Transverse colon (tissue), 4 donors: ENCODE data around the gene CEP104. TPM values are rescaled to one million over a fixed set of nuclear protein-coding genes. Genes with fewer than 3 reads are reported as not detected.

Experiments used
- DNase-seq: peaks from one replicate; pipeline ENCODE4 v3.0.0-alpha.2; 2019
- H3K27ac ChIP-seq, 4 donors: fragments of 200-600 bp; sonication (generic); 2 replicates each; pipeline ENCODE4 v1.5.1; 2016 to 2018; ENCODE audit warnings: inconsistent platforms in 4 of 4
- H3K27me3 ChIP-seq: fragments of 200-600 bp; sonication (generic); 2 replicates; pipeline ENCODE4 v1.5.1; 2017; ENCODE audit warnings: inconsistent platforms
- H3K36me3 ChIP-seq, 4 donors: fragments of 200-600 bp; sonication (generic); 2 replicates each; pipeline ENCODE4 v1.5.1; 2017 to 2019; ENCODE audit warnings: inconsistent platforms in 4 of 4
- H3K4me1 ChIP-seq, 4 donors: fragments of 200-600 bp; sonication (generic); 2 replicates each; pipeline ENCODE4 v1.5.1; 2017 to 2020; ENCODE audit warnings: inconsistent platforms in 4 of 4
- H3K4me3 ChIP-seq, 4 donors: fragments of 200-600 bp; sonication (generic); 1 replicate in 1 of 4; 2 replicates in 3 of 4; pipeline versions ENCODE4 v1.5.1 to v1.6.1; 2017 to 2019; ENCODE audit warnings: inconsistent platforms in 4 of 4
- H3K9me3 ChIP-seq, 2 donors: fragments of 200-600 bp; sonication (generic); 2 replicates each; pipeline ENCODE4 v1.5.1; 2017 to 2019; ENCODE audit warnings: inconsistent platforms in 2 of 2
- CTCF ChIP-seq, 5 experiments: fragments of 200-600 bp in 3 of 5; fragments of 450-650 bp in 2 of 5; sonication (generic) in 3 of 5; IDR thresholded peaks; 1 replicate in 2 of 5; 2 replicates in 3 of 5; pipeline ENCODE4 v1.5.1; 2016 to 2017; ENCODE audit warnings: antibody characterized with exemption in 5 of 5, inconsistent platforms in 3 of 5, mild to moderate bottlenecking in 2 of 5, moderate library complexity in 1 of 5
- EP300 ChIP-seq: sonication (generic); formaldehyde crosslinking; IDR thresholded peaks from one replicate; pipeline ENCODE4 v1.6.1; 2017; ENCODE audit warnings: antibody characterized with exemption, low read depth
- POLR2A ChIP-seq: fragments of 450-650 bp; IDR thresholded peaks from one replicate; pipeline ENCODE4 v1.6.1; 2016; ENCODE audit warnings: antibody characterized with exemption, mild to moderate bottlenecking, moderate library complexity
- POLR2AphosphoS5 ChIP-seq, 3 donors: sonication (generic); formaldehyde crosslinking; IDR thresholded peaks; one replicate each; pipeline ENCODE4 v1.6.1; 2016; ENCODE audit warnings: antibody characterized with exemption in 3 of 3
- WGBS, 2 donors: methylation state at CpG; one replicate each; pipeline ENCODE4 v1.1.5; 2018; ENCODE audit warnings: low coverage in 1 of 2; 5-methylcytosine and 5-hydroxymethylcytosine counted together
- in situ Hi-C, 4 donors: fragments of 200-750 bp; cut with MboI; loops; one replicate each; pipeline versions ENCODE4 v1.15.0 to v1.15.1; 2017; ENCODE audit warnings: low sequenced_read_pairs in 3 of 4, low pct_ligation_motif_present in 1 of 4, low pct_unique_long_range_greater_than_20kb in 1 of 4
- intact Hi-C: fragments of 100-400 bp; cut with DNase I; formaldehyde crosslinking; loops from one replicate; pipeline ENCODE4 v1.15.1; 2023; ENCODE audit warnings: low total_unique reads
- small RNA-seq, 4 donors: library from RNA; depleted of rRNA; stranded (forward); fragments of <200 nt; gene quantifications; one replicate each; pipeline ENCODE3, GENCODE V24; 2016
- total RNA-seq, 4 donors: library from RNA; depleted of rRNA; stranded (reverse); fragments of >200 nt; gene quantifications; one replicate each; pipeline ENCODE4 v1.1.0, GENCODE V29; 2016

Gene CEP104
- total RNA-seq, 4 donors from 2014 or later, result 34.4 to 57.7 (median 43.5) TPM

GRCh38 chr1:3762873-3763228, 94.2 kb downstream of the CEP104 start:
- Histone ChIP-seq H3K27me3 (peaks cover 42% of the 10 kb centered on the region), H3K9me3 (no peaks in the 10 kb centered on the region), H3K4me1 (no peaks in the 10 kb centered on the region), H3K27ac (no peak overlapping the region), H3K36me3 (no peaks in the 10 kb centered on the region), H3K4me3 (no peak overlapping the region)
- intact Hi-C loops, result no loop called here
- DNase-seq, result no peak
- TF ChIP-seq POLR2A (no peak), CTCF (IDR thresholded peaks at IDR 0.05) (no peak), POLR2AphosphoS5 (IDR thresholded peaks at IDR 0.05) (no peak), EP300 (no peak)
- in situ Hi-C loops, result no loop called here
- WGBS, 2 donors, result 77% methylated on average over 12 of the region's 12 CpGs; no CpG with 5 or more reads in 1 of the 2 donors

- TF ChIP-seq POLR2A (no peak), POLR2AphosphoS5 (IDR thresholded peaks at IDR 0.05) (no peak), CTCF (IDR thresholded peaks at IDR 0.05) (no peak), EP300 (no peak)
- in situ Hi-C loops (no loop called here), intact Hi-C loops (no loop called here)
- Histone ChIP-seq H3K4me1 (no peaks in the 10 kb centered on the region), H3K9me3 (no peaks in the 10 kb centered on the region), H3K36me3 (no peaks in the 10 kb centered on the region), H3K27ac (no peak overlapping the region), H3K27me3 (peaks cover 42% of the 10 kb centered on the region), H3K4me3 (no peak overlapping the region)
- no peak for DNase-seq
- WGBS, 2 donors, result 77% methylated on average over 12 of the region's 15 CpGs; no CpG with 5 or more reads in 1 of the 2 donors
Measured at GRCh38 chr1:3762151-3762872, 94.7 kb downstream of the CEP104 start.

Small RNA genes lying within 50 kb of the gene (small RNA-seq; reads per million reads assigned to genes)
- gene RN7SL574P, result 0 reads per million in 4 donors

Other genes with a start within 250 kb of the CEP104 start
- 10 to 100 TPM in 2 of 4 donors, 1 to 10 TPM in 2; 4.1 to 27.1 (median 11.4) TPM for gene MEGF6, start 245.7 kb downstream of the CEP104 start, total RNA-seq
- 10 to 100 TPM; 24.5 to 86.8 (median 56.0) TPM for gene TPRG1L, start 232.2 kb downstream of the CEP104 start, total RNA-seq
- gene WRAP73, start 207.1 kb downstream of the CEP104 start, total RNA-seq, result 10 to 100 TPM; 19.7 to 30.4 (median 25.5) TPM
- gene TP73, start 204.7 kb downstream of the CEP104 start, total RNA-seq, result under 1 TPM in 2 of 4 donors, not detected in 2; 0.20 to 0.32 TPM
- gene CCDC27, start 104.8 kb downstream of the CEP104 start, total RNA-seq, result not detected
- gene SMIM1, start 84.5 kb downstream of the CEP104 start, total RNA-seq, result not detected
- 10 to 100 TPM; 30.6 to 50.5 (median 38.0) TPM for gene LRRC47, start 60.7 kb downstream of the CEP104 start, total RNA-seq
- gene DFFB, start 265 bp upstream of the CEP104 start, total RNA-seq, result 10 to 100 TPM in 2 of 4 donors, 1 to 10 TPM in 1, not detected in 1; 7.4 to 18.3 (median 15.7) TPM
- 10 to 100 TPM; 23.5 to 45.4 (median 36.6) TPM for gene C1orf174, start 43.1 kb upstream of the CEP104 start, total RNA-seq